Endothelial cell of umbilical vein (primary cell): Measurements from ENCODE around the gene HDHD5. TPM values are rescaled to one million over a fixed set of nuclear protein-coding genes. Genes with fewer than 3 reads are reported as not detected.

Experiments used
- BruUV-seq: library from RNA; stranded (reverse); fragments of 400-500 nt; replicated peaks from 2 replicates; lab custom pipeline; 2021; lab: Mats Ljungman, UMichigan
- CTCF ChIA-PET: fragments of 300-600, 350-600 bp; sonication (Branson Sonifier 250); formaldehyde crosslinking; loops from one replicate; lab custom pipeline; 2021; ENCODE audit warnings: antibody characterized with exemption, inconsistent platforms; lab: Charles Lee
- POLR2A ChIA-PET: fragments of 300-600, 350-600 bp; sonication (Branson Sonifier 250); formaldehyde crosslinking; loops from one replicate; lab custom pipeline; 2021; ENCODE audit warnings: antibody characterized with exemption, inconsistent platforms; lab: Charles Lee
- DNase-seq: peaks from one replicate; pipeline ENCODE4 v3.0.0-alpha.2; 2011; ENCODE audit warnings: low read depth, low spot score
- FAIRE-seq: peaks from 2 replicates; lab custom pipeline; 2011; peaks lifted over from hg19 to GRCh38; lab: Jason Lieb, UNC
- H2AFZ ChIP-seq: 2 replicates; pipeline ENCODE4 v1.6.0; 2012; ENCODE audit warnings: low read depth, low read length, control low read depth, inconsistent platforms
- H3K27ac ChIP-seq: 2 replicates; pipeline ENCODE4 v1.5.1; 2011; ENCODE audit warnings: low read depth, mild to moderate bottlenecking, control low read depth, low read length, moderate library complexity; ENCODE audit not compliant: insufficient read depth
- H3K27me3 ChIP-seq, 2 experiments: 2 replicates each; pipeline versions ENCODE4 v1.6.0 to v1.6.1; 2011; ENCODE audit warnings: low read length in 2 of 2, mixed read lengths in 1 of 2; ENCODE audit not compliant: control insufficient read depth in 2 of 2, insufficient read depth in 2 of 2
- H3K36me3 ChIP-seq, 2 experiments: 2 replicates in 1 of 2; 3 replicates in 1 of 2; pipeline ENCODE4 v1.5.1; 2011; ENCODE audit warnings: low read length in 2 of 2, mild to moderate bottlenecking in 1 of 2, moderate library complexity in 1 of 2; ENCODE audit not compliant: control insufficient read depth in 2 of 2, insufficient read depth in 2 of 2; ENCODE audit errors: extremely low read depth in 1 of 2
- H3K4me1 ChIP-seq: 3 replicates; pipeline ENCODE4 v1.5.1; 2011; ENCODE audit warnings: mild to moderate bottlenecking, low read length; ENCODE audit not compliant: control insufficient read depth, insufficient read depth; ENCODE audit errors: extremely low read depth
- H3K4me2 ChIP-seq: 2 replicates; pipeline ENCODE4 v1.6.1; 2011; ENCODE audit warnings: low read length, control low read depth, mixed read lengths; ENCODE audit not compliant: insufficient read depth
- H3K4me3 ChIP-seq, 3 experiments: fragments of 200-600 bp in 1 of 3; sonication (generic), shearing (Covaris generic) in 1 of 3; replicated peaks in 1 of 3; 2 replicates each; pipeline ENCODE4 v1.5.1; 2011 to 2016; ENCODE audit warnings: control low read depth in 3 of 3, low read length in 3 of 3, mild to moderate bottlenecking in 2 of 3, inconsistent platforms in 1 of 3, low read depth in 1 of 3, moderate library complexity in 1 of 3; ENCODE audit not compliant: insufficient read depth in 1 of 3
- H3K79me2 ChIP-seq: 2 replicates; pipeline ENCODE4 v1.6.0; 2012; ENCODE audit warnings: low read length, inconsistent platforms; ENCODE audit not compliant: control insufficient read depth, insufficient read depth
- H3K9ac ChIP-seq: replicated peaks from 2 replicates; pipeline ENCODE3; 2011; ENCODE audit warnings: low read length, control low read depth; ENCODE audit not compliant: insufficient read depth; ENCODE audit errors: extremely low read depth
- H3K9me1 ChIP-seq: replicated peaks from 3 replicates; pipeline ENCODE4 v1.6.0; 2011; ENCODE audit warnings: mild to moderate bottlenecking, low read length; ENCODE audit not compliant: control insufficient read depth, insufficient read depth; ENCODE audit errors: extremely low read depth
- H3K9me3 ChIP-seq: replicated peaks from 2 replicates; pipeline ENCODE4 v1.5.1; 2012; ENCODE audit warnings: low read length, inconsistent platforms; ENCODE audit not compliant: control insufficient read depth, insufficient read depth
- H4K20me1 ChIP-seq: replicated peaks from 2 replicates; pipeline ENCODE3; 2011; ENCODE audit warnings: mild to moderate bottlenecking, low read length; ENCODE audit not compliant: control insufficient read depth, insufficient read depth; ENCODE audit errors: extremely low read depth
- CTCF ChIP-seq, 2 donors: IDR thresholded peaks; 1 replicate in 1 of 2; 2 replicates in 1 of 2; pipeline ENCODE4 v1.5.1; 2011; ENCODE audit warnings: low read length in 2 of 2, mild to moderate bottlenecking in 2 of 2, moderate library complexity in 2 of 2, control low read depth in 1 of 2, inconsistent platforms in 1 of 2, low read depth in 1 of 2; ENCODE audit not compliant: insufficient read depth in 1 of 2; ENCODE audit errors: extremely low read depth in 1 of 2
- EZH2 ChIP-seq: IDR thresholded peaks from 2 replicates; pipeline ENCODE4 v1.6.1; 2012; ENCODE audit warnings: borderline replicate concordance, low read depth, mild to moderate bottlenecking, moderate library complexity, low read length, inconsistent platforms; ENCODE audit not compliant: severe bottlenecking
- FOS ChIP-seq: IDR thresholded peaks from 2 replicates; pipeline ENCODE4 v1.6.1; 2011; ENCODE audit warnings: mild to moderate bottlenecking, low read length, moderate library complexity, borderline replicate concordance; ENCODE audit not compliant: insufficient read depth
- GATA2 ChIP-seq: IDR thresholded peaks from 2 replicates; pipeline ENCODE4 v1.7.0; 2011; ENCODE audit warnings: low read depth, mild to moderate bottlenecking, moderate library complexity, mixed read lengths, low read length; ENCODE audit not compliant: insufficient read length, insufficient read depth
- JUN ChIP-seq: IDR thresholded peaks from 2 replicates; pipeline ENCODE4 v1.6.1; 2011; ENCODE audit warnings: borderline replicate concordance, low read depth; ENCODE audit not compliant: insufficient read length, insufficient read depth
- MYC ChIP-seq: IDR thresholded peaks from one replicate; pipeline ENCODE4 v1.6.1; 2011; ENCODE audit warnings: mild to moderate bottlenecking, low read depth, low read length
- POLR2A ChIP-seq: IDR thresholded peaks from 2 replicates; pipeline ENCODE4 v1.6.1; 2012; ENCODE audit warnings: low read depth, mild to moderate bottlenecking, control low read depth, low read length
- POLR2AphosphoS5 ChIP-seq: IDR thresholded peaks from 2 replicates; pipeline ENCODE4 v1.6.1; 2012; ENCODE audit warnings: low read depth, mild to moderate bottlenecking, control low read depth, low read length, moderate library complexity; ENCODE audit not compliant: insufficient read depth
- dilution Hi-C: fragments of 300-500 bp; cut with MboI; formaldehyde crosslinking; loops from one replicate; pipeline ENCODE4 v1.15.0; 2019; ENCODE audit warnings: low sequenced_read_pairs; ENCODE audit not compliant: extremely low pct_ligation_motif_present
- intact Hi-C: fragments of 100-400 bp; cut with micrococcal nuclease; formaldehyde crosslinking; loops from one replicate; pipeline ENCODE4 v1.10.0; 2022
- polyA plus RNA-seq, 4 experiments: library from polyadenylated mRNA; depleted of rRNA in 3 of 4; stranded (reverse) in 3 of 4; unstranded in 1 of 4; fragments of >200 nt; gene quantifications; 2 replicates each; pipeline versions ENCODE4 v1.2.1 to v1.2.3, GENCODE V29; 2011 to 2012; ENCODE audit warnings: missing spikeins in 1 of 4
- total RNA-seq: library from RNA; stranded (reverse); gene quantifications from 2 replicates; pipeline ENCODE4 v1.2.3, GENCODE V29; 2021
- TF ChIP-seq, protein P1 (sequence below): IDR thresholded peaks from 2 replicates; pipeline ENCODE4 v1.6.1; 2011; ENCODE audit not compliant: insufficient read depth, insufficient read length

HDHD5 gene
- total and polyA plus RNA-seq, 2 donors (not counting 3 experiments of a cell fraction or from before 2014, with no cell fraction given): 28.1 to 54.1 TPM

DNA sequence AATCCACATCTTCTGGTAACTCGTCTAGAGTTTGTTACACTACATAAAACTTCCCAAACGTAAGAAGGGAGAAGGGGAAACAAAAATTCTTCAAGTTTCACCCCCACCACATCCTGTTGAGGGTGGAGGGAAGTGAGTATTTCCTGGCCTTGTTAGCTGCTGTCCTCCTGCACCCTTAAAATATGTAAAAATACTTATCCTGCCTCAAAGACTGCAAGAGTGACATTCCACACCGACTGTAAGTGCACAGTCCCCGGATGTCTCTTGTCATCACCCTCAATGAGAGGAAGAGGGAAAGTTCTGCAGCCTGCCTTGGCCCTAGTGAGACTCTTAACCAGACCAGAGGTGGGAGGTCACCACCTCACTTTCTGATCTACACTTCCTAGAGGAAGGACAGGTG lies 41.2 kb downstream of the HDHD5 start:
- Histone ChIP-seq H3K27ac (no peak overlapping the region), H3K4me3 (no peak overlapping the region), H3K79me2 (no peaks in the 10 kb centered on the region), H3K27me3 (peaks cover 25% of the 10 kb centered on the region in 2 experiments), H3K4me2 (no peak overlapping the region), H3K9me3 (no peaks in the 10 kb centered on the region), H3K9ac (no peak overlapping the region), H3K4me1 (peaks cover 6% of the 10 kb centered on the region), H3K9me1 (no peaks in the 10 kb centered on the region), H3K36me3 (no peaks in the 10 kb centered on the region), H4K20me1 (no peaks in the 10 kb centered on the region), H2AFZ (no peak overlapping the region)
- no peak for DNase-seq
- intact Hi-C loops: no loop called here
- ChIA-PET POLR2A (no interaction called here), CTCF (no interaction called here)
- no peak for FAIRE-seq
- TF ChIP-seq FOS (no peak), GATA2 (no peak), POLR2A (no peak), EZH2 (no peak), JUN (no peak), CTCF (IDR thresholded peaks at IDR 0.05; ENCODE audit: extremely low read depth in 1 of 2, insufficient read depth in 1 of 2, low read depth in 1 of 2, low read length in 2 of 2) (no peak), MYC (no peak), POLR2AphosphoS5 (no peak)
- TF ChIP-seq, protein P1, sequence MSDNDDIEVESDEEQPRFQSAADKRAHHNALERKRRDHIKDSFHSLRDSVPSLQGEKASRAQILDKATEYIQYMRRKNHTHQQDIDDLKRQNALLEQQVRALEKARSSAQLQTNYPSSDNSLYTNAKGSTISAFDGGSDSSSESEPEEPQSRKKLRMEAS: no peak
- BruUV-seq: no TSS peak
- dilution Hi-C loops: no loop called here
